Lower lobe of right lung (tissue), 2 donors: ENCODE data around the gene MOAP1. TPM values are rescaled to one million over a fixed set of nuclear protein-coding genes. Genes with fewer than 3 reads are reported as not detected.
A peak's percentile ranks its signal among the peaks of the same experiment; 100 is the strongest.

Experiments used
- ATAC-seq, 2 donors: fragments of 200-7000 bp; cut with Tn5 transposase; one replicate each; pipeline ENCODE4 v1.9.1; 2020 to 2022; ENCODE audit warnings: mild to moderate bottlenecking in 2 of 2, moderate library complexity in 2 of 2
- DNase-seq: peaks from one replicate; pipeline ENCODE4 v3.0.0-alpha.2; 2020
- H3K27ac ChIP-seq: fragments of 200-600 bp; one replicate; pipeline ENCODE4 v1.8.0; 2022
- H3K27me3 ChIP-seq: fragments of 200-600 bp; one replicate; pipeline ENCODE4 v1.8.0; 2022; ENCODE audit warnings: low read depth
- H3K36me3 ChIP-seq: fragments of 200-600 bp; one replicate; pipeline ENCODE4 v1.8.0; 2022; ENCODE audit warnings: mild to moderate bottlenecking
- H3K4me1 ChIP-seq: fragments of 200-600 bp; one replicate; pipeline ENCODE4 v1.8.0; 2022
- H3K4me3 ChIP-seq: fragments of 200-600 bp; one replicate; pipeline ENCODE4 v1.8.0; 2022; ENCODE audit warnings: mild to moderate bottlenecking
- H3K9me3 ChIP-seq: fragments of 200-600 bp; one replicate; pipeline ENCODE4 v1.8.0; 2022
- CTCF ChIP-seq: fragments of 200-600 bp; IDR thresholded peaks from one replicate; pipeline ENCODE4 v1.8.0; 2022; ENCODE audit warnings: antibody characterized with exemption, mild to moderate bottlenecking
- intact Hi-C: fragments of 100-400 bp; cut with DNase I; formaldehyde crosslinking; loops from one replicate; pipeline ENCODE4 v1.11.0; 2022
- total RNA-seq: library from RNA; stranded (reverse); fragmentation: NEBNext Ultra II Directional; extraction: Animal tissue kit (Norgen Biotek cat#: 25700); gene quantifications from one replicate; pipeline ENCODE4 v1.2.1, GENCODE V29; 2021
- donor health status: DM: no; HTN: yes; CAD: no; lungs with severe emphysema.

The MOAP1 gene
- total RNA-seq, 1 donor from 2014 or later: 30.3 TPM

- TF ChIP-seq CTCF: no peak
- peaks cover 69% of the 10 kb centered on the region for H3K36me3 ChIP-seq
- ATAC-seq (no peak), DNase-seq (no peak)
- H3K27ac ChIP-seq: no peak overlapping the region
- H3K4me3 ChIP-seq: no peak overlapping the region
- H3K9me3 ChIP-seq: no peaks in the 10 kb centered on the region
- H3K27me3 ChIP-seq: no peaks in the 10 kb centered on the region
- peaks cover 15% of the 10 kb centered on the region for H3K4me1 ChIP-seq
- intact Hi-C loops: no loop called here
Observed at GRCh38 chr14:93212432-93212831, 27.7 kb upstream of the MOAP1 start.

- peak; percentile 79 to 83 for ATAC-seq
- Histone ChIP-seq H3K4me3 (peak overlapping the region; percentile 82), H3K36me3 (peaks cover 22% of the 10 kb centered on the region), H3K4me1 (peaks cover 27% of the 10 kb centered on the region), H3K9me3 (no peaks in the 10 kb centered on the region), H3K27ac (peak overlapping the region; percentile 89), H3K27me3 (no peaks in the 10 kb centered on the region)
- intact Hi-C loops: no loop called here
- DNase-seq: no peak
- TF ChIP-seq CTCF: peak; percentile 27
Observed at GRCh38 chr14:93207468-93208308, 23.0 kb upstream of the MOAP1 start.

- Histone ChIP-seq H3K36me3 (peaks cover 14% of the 10 kb centered on the region), H3K4me3 (peak within 1 kb of the TSS; percentile 82), H3K27ac (peak within 1 kb of the TSS; percentile 89), H3K9me3 (no peaks in the 10 kb centered on the region), H3K27me3 (no peaks in the 10 kb centered on the region), H3K4me1 (peaks cover 27% of the 10 kb centered on the region)
- peak; percentile 99 to 100 for ATAC-seq
- TF ChIP-seq CTCF: peak; percentile 48
- intact Hi-C loops: no loop called here
- peak; percentile 94 for DNase-seq
Observed at GRCh38 chr14:93206793-93207467, 22.2 kb upstream of the MOAP1 start, which contains the start of the genes GON7 and UBR7. GON7 (minus strand) TSS chr14:93207065; CDS start chr14:93207037, 28 bp downstream. UBR7 (plus strand) TSS chr14:93207256; CDS start chr14:93207292, 36 bp downstream.

GRCh38 chr14:93201155-93201704, 16.5 kb upstream of the MOAP1 start:
- ATAC-seq (no peak), DNase-seq (no peak)
- H3K4me3 ChIP-seq: no peak overlapping the region
- peaks cover 10% of the 10 kb centered on the region for H3K4me1 ChIP-seq
- H3K36me3 ChIP-seq: peaks cover 12% of the 10 kb centered on the region
- TF ChIP-seq CTCF: no peak
- no peak overlapping the region for H3K27ac ChIP-seq
- intact Hi-C loops: no loop called here
- no peaks in the 10 kb centered on the region for H3K27me3 ChIP-seq
- H3K9me3 ChIP-seq: no peaks in the 10 kb centered on the region

GRCh38 chr14:93200553-93200952, 15.9 kb upstream of the MOAP1 start:
- intact Hi-C loops: no loop called here
- Histone ChIP-seq H3K27me3 (no peaks in the 10 kb centered on the region), H3K4me1 (peaks cover 4% of the 10 kb centered on the region), H3K27ac (no peak overlapping the region), H3K9me3 (no peaks in the 10 kb centered on the region), H3K4me3 (no peak overlapping the region), H3K36me3 (peaks cover 12% of the 10 kb centered on the region)
- no peak for TF ChIP-seq CTCF
- peak; percentile 67 for DNase-seq
- ATAC-seq: peak; percentile 77 to 81
